Medulla oblongata (tissue), 1 donor: ENCODE data around the gene HERC4.
"Not testable (repeated sequence)": the region's sequence is repeated elsewhere in the genome, so short reads cannot be mapped to it uniquely, and the experiment has no call there.

ENCODE experiments used
- DNase-seq: peaks from one replicate; pipeline ENCODE4 v3.0.0-alpha.2; 2015; ENCODE audit errors: extremely low spot score

HERC4 gene

DNA sequence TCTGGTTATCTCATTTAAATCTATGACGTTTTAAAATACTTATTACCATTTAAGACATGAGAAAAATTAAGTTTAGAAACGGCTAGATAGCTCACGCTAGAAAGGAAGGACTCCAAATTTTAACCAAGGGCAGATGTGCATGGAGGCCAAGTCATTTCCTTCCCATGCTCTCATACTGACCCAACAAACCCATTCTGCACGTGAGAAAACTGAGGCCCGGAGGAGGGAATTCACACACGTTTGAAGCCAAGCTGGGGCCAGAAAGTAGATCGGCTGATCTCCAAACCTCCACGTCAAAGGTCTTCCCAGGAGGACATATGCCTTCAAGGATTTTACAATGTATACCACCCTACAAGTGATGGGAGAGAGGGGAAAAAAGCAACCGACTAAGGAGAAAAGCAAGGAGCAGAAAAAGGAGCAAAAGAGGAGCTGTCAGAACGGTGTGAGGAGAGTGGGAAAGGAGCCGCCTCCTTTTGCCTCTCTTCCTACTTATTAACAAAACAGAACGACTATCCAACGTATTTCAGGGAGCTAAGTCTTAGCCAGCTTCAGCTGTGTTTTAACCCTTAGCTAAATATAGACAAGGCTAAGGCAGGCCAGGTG, 191.3 kb downstream of the HERC4 start:
- DNase-seq: no peak

DNA sequence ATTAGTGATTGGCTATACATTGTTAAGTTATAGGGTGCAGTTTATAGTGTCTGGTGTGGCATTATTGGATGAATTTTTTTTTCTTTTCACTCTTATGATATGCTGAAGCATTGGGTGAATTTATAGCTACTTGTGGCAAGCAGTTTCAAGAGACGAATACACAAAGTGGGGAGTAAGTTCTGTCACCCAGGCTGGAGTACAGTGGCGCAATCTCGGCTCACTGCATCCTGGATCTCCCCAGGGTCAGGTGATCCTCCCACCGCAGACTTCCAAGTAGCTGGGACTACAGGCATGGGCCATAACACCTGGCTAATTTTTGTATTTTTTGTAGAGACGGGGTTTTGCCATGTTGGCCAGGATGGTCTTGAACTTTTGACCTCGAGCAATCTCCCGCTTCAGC, 196.9 kb downstream of the HERC4 start:
- no peak for DNase-seq

GRCh38 chr10:67877421-67877820, 197.7 kb downstream of the HERC4 start:
- not testable (repeated sequence) for DNase-seq

- DNase-seq: no peak
Measured at GRCh38 chr10:67875340-67876238, 199.5 kb downstream of the HERC4 start.
